ENCODE data around the gene AGO1.

DNA sequence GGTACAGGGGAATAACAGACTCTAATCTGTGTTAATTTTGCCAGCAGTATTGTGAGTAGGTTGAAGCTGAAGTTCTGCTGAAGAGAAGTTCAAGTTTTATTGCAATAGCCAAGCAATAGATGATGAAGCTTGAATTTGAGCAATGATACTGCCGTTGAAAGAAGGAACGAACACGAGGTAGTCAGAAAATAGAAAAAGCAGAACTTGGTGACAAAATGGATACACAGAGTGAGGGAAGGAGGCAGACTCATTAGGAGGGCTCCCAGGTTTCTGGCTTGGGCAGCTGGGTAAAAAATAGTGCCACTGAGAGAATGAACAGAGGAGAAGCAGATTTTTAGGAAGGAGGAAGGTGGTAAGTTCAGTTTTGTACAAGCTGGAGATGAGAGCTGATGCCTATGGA is 22.3 kb upstream of the AGO1 start:
- TF ChIP-seq POLR2A (IDR thresholded peaks at IDR 0.05) = no peak
- TF ChIP-seq, protein P1, sequence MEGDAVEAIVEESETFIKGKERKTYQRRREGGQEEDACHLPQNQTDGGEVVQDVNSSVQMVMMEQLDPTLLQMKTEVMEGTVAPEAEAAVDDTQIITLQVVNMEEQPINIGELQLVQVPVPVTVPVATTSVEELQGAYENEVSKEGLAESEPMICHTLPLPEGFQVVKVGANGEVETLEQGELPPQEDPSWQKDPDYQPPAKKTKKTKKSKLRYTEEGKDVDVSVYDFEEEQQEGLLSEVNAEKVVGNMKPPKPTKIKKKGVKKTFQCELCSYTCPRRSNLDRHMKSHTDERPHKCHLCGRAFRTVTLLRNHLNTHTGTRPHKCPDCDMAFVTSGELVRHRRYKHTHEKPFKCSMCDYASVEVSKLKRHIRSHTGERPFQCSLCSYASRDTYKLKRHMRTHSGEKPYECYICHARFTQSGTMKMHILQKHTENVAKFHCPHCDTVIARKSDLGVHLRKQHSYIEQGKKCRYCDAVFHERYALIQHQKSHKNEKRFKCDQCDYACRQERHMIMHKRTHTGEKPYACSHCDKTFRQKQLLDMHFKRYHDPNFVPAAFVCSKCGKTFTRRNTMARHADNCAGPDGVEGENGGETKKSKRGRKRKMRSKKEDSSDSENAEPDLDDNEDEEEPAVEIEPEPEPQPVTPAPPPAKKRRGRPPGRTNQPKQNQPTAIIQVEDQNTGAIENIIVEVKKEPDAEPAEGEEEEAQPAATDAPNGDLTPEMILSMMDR (IDR thresholded peaks at IDR 0.05) = no peak
- no peak for TF ChIP-seq POLR2AphosphoS5 (IDR thresholded peaks at IDR 0.05)
